ENCODE measurements around the gene PCNX1.

- no peak for TF ChIP-seq NR2F2 (IDR thresholded peaks at IDR 0.05)
- no peak for TF ChIP-seq EGR1 (IDR thresholded peaks at IDR 0.05; ENCODE audit: low read depth in 2 of 2)
- no peak for TF ChIP-seq YY1 (IDR thresholded peaks at IDR 0.05)
- TF ChIP-seq TAF1 (conservative IDR thresholded peaks at IDR 0.05), result no peak
- TF ChIP-seq HNF4G (IDR thresholded peaks at IDR 0.05), result no peak
- no peak for TF ChIP-seq CTCF (IDR thresholded peaks at IDR 0.05; ENCODE audit: low read depth, low read length, missing input control)
- no peak for TF ChIP-seq FOXA1 (IDR thresholded peaks at IDR 0.05)
- TF ChIP-seq GABPA (IDR thresholded peaks at IDR 0.05 in 1 of 2, conservative IDR thresholded peaks at IDR 0.05 in 1 of 2), result no peak
- no peak for TF ChIP-seq RAD21 (IDR thresholded peaks at IDR 0.05)
- no peak for TF ChIP-seq REST (IDR thresholded peaks at IDR 0.05)
- no peak for TF ChIP-seq JUND (IDR thresholded peaks at IDR 0.05)
- TF ChIP-seq MAX (IDR thresholded peaks at IDR 0.05), result no peak
Measured at GRCh38 chr14:70954068-70954467, 46.8 kb downstream of the PCNX1 start.

Measured in liver (tissue), 3 donors.